Thyroid gland (tissue), 4 donors: ENCODE measurements around the gene ARHGEF4. TPM values are rescaled to one million over a fixed set of nuclear protein-coding genes. Genes with fewer than 3 reads are reported as not detected.

Source experiments
- DNase-seq, 2 donors: peaks; one replicate each; pipeline ENCODE4 v3.0.0-alpha.2; 2019
- H3K27ac ChIP-seq, 3 donors: fragments of 200-600 bp; sonication (generic); 1 replicate in 2 of 3; 2 replicates in 1 of 3; pipeline ENCODE4 v1.5.1; 2016 to 2019; ENCODE audit warnings: mild to moderate bottlenecking in 1 of 3, moderate library complexity in 1 of 3
- H3K27me3 ChIP-seq: fragments of 200-600 bp; sonication (generic); one replicate; pipeline ENCODE4 v1.5.1; 2019
- H3K36me3 ChIP-seq, 2 donors: fragments of 200-600 bp; sonication (generic); one replicate each; pipeline ENCODE4 v1.5.1; 2016 to 2019
- H3K4me1 ChIP-seq, 2 donors: fragments of 200-600 bp; sonication (generic); one replicate each; pipeline ENCODE4 v1.5.1; 2017 to 2019
- H3K4me3 ChIP-seq, 3 donors: fragments of 200-600 bp; sonication (generic); replicated peaks in 1 of 3; 1 replicate in 2 of 3; 2 replicates in 1 of 3; pipeline ENCODE4 v1.5.1; 2016; ENCODE audit warnings: mild to moderate bottlenecking in 1 of 3
- H3K9me3 ChIP-seq: fragments of 200-600 bp; sonication (generic); one replicate; pipeline ENCODE4 v1.5.1; 2017
- CTCF ChIP-seq, 6 experiments: fragments of 200-600 bp in 3 of 6; fragments of 450-650 bp in 3 of 6; sonication (generic) in 3 of 6; IDR thresholded peaks; one replicate each; pipeline ENCODE4 v1.5.1; 2016 to 2019; ENCODE audit warnings: antibody characterized with exemption in 6 of 6, mild to moderate bottlenecking in 2 of 6, inconsistent platforms in 1 of 6, moderate library complexity in 1 of 6
- POLR2A ChIP-seq, 2 donors: fragments of 450-650 bp; IDR thresholded peaks; one replicate each; pipeline ENCODE4 v1.6.1; 2017; ENCODE audit warnings: antibody characterized with exemption in 2 of 2, mild to moderate bottlenecking in 2 of 2, moderate library complexity in 1 of 2
- WGBS, 2 donors: methylation state at CpG; one replicate each; pipeline ENCODE4 v1.1.5; 2017; 5-methylcytosine and 5-hydroxymethylcytosine counted together
- intact Hi-C: fragments of 100-400 bp; cut with DNase I; formaldehyde crosslinking; loops from one replicate; pipeline ENCODE4 v1.15.1; 2023
- total RNA-seq, 4 donors: library from RNA; depleted of rRNA; stranded (reverse); fragments of >200 nt; gene quantifications; one replicate each; pipeline ENCODE4 v1.2.3, GENCODE V29; 2016

The ARHGEF4 gene
- total RNA-seq, 4 donors from 2014 or later = 15.6 to 24.3 (median 22.5) TPM

DNA sequence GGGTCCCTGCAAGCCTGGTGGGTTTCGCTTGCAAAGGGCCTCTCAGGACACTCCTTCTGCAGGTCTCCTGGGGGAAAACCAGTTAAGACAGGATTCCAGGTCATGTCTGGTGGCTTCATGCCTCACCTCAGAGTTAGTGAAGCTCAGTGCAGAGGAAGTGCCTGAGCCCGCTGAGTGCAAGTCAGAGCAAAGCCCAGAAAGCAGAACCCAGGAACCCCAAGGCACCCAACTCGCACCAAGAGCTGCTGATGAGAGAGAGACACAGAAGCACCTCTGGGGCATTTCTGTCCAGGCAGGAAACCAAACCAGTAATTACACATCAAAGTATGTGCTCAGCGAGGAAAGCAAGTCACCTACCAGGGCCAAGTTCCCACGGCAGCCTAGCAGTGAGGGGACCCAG is 78.4 kb downstream of the ARHGEF4 start:
- Histone ChIP-seq H3K27me3 (no peaks in the 10 kb centered on the region), H3K36me3 (no peaks in the 10 kb centered on the region), H3K9me3 (no peaks in the 10 kb centered on the region), H3K4me3 (no peak overlapping the region), H3K4me1 (peaks cover 18 to 19% of the 10 kb centered on the region in 2 donors), H3K27ac (no peak overlapping the region)
- DNase-seq = no peak
- no peak for TF ChIP-seq POLR2A (IDR thresholded peaks at IDR 0.05)
- no peak for TF ChIP-seq CTCF (IDR thresholded peaks at IDR 0.05)
- intact Hi-C loops = loop anchor here (5.0 kb wide), 1 partner anchor 118 kb away; no protein-coding TSS in a partner anchor
- 84 to 92% methylated on average over 4 of the region's 5 CpGs for WGBS, 2 donors

DNA sequence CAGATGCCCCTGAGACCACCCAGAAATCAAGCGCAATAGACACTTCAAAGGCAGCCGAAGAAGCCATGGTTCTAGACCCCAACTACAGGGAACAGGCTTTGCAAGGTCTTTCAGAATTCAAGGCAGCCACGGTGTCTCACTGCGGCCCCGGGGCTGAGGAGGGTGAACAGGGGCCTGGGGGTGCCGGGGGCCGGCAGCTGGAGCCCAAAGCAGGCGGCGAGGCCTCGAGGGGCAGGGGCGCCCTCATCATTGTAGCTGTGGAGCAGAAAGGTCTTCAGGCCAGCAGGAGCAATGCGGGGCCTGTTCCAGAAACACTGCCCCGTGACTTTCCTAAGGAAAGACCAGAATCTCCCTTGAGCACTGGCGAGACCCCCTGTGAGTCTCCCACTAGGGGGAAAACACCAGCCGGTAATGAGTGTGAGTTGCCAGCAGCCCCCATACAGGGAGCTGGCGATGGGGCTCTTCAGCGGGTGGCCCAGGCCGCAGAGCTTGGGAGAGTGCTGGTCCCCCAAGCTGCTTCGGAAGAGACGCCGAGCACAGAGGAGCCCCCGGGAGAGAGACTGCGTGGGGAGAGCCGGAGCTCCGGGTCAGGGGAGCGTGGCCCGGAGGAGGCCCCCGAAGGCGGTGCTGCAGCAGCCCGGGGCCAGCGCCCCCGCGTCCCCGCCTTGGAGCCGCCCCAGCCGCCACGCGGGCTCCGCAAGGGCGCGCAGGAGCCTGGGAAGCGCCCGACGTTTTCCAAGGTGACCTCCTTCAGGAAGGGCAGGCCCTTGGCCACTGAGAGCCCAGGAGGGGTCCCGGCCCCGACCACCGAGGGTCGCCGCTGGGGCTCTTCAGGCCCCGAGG is 79.1 kb downstream of the ARHGEF4 start:
- H3K36me3 ChIP-seq = no peaks in the 10 kb centered on the region
- no peaks in the 10 kb centered on the region for H3K27me3 ChIP-seq
- H3K4me3 ChIP-seq = no peak overlapping the region
- DNase-seq = no peak
- no peak overlapping the region for H3K27ac ChIP-seq
- peaks cover 18% of the 10 kb centered on the region in 2 donors for H3K4me1 ChIP-seq
- WGBS, 2 donors = 72 to 77% methylated on average over 20 to 31 of the region's 50 CpGs
- no peak for TF ChIP-seq CTCF (IDR thresholded peaks at IDR 0.05)
- no peak for TF ChIP-seq POLR2A (IDR thresholded peaks at IDR 0.05)
- intact Hi-C loops = loop anchor here (5.0 kb wide), 1 partner anchor 119 kb away; no protein-coding TSS in a partner anchor
- no peaks in the 10 kb centered on the region for H3K9me3 ChIP-seq

- intact Hi-C loops = loop anchor here (5.0 kb wide), 1 partner anchor 119 kb away; no protein-coding TSS in a partner anchor
- 41 to 55% methylated on average over 4 to 19 of the region's 19 CpGs for whole genome bisulfite sequencing, 2 donors
Observed at GRCh38 chr2:130916438-130916705, 79.7 kb downstream of the ARHGEF4 start.

DNA sequence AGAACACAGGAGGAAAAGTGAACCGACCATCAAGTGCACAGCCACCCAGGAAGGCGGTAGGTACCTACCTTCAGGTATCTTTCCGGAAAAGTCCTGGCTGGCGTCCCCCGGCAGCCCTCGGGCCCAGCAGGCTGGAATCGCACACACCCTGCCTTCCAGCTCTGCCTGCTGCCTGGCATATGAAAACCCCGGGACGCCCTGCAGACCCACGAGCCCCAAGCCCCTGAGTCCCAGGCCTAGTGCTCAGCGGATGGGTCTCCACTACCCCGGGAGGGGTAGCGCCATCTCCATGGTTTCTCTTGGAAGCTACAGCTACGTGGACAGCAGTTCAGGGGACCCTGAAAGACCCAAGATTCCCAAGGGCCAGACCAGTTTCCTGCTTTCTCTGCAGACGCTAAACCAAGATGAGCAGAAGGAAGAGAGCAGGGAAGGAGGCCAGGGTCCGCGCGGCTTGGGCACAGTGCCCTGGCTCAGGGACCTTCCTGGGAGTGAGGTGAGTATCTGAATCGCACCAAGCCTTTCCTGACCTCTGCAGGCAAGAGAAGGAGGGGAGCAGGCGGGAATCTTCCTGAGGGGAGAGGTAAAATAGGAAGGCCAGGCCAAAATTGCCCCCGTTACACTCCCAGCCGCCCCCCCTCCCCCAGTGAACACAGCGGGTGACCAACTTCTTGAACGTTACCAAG is 80.4 kb downstream of the ARHGEF4 start:
- TF ChIP-seq CTCF (IDR thresholded peaks at IDR 0.05) = no peak
- 84 to 88% methylated on average over 22 to 23 of the region's 24 CpGs for WGBS, 2 donors
- Histone ChIP-seq H3K27ac (no peak overlapping the region), H3K27me3 (no peaks in the 10 kb centered on the region), H3K4me3 (no peak overlapping the region), H3K9me3 (no peaks in the 10 kb centered on the region), H3K36me3 (no peaks in the 10 kb centered on the region), H3K4me1 (peaks cover 5% of the 10 kb centered on the region in 2 donors)
- DNase-seq = no peak
- intact Hi-C loops = loop anchor here (5.0 kb wide), 1 partner anchor 120 kb away; no protein-coding TSS in a partner anchor

More at GRCh38 chr2:130916438-130916705, 79.7 kb downstream of the ARHGEF4 start:
- no peak overlapping the region for H3K27ac ChIP-seq
- H3K9me3 ChIP-seq = no peaks in the 10 kb centered on the region
- no peak for DNase-seq
- peaks cover 12 to 13% of the 10 kb centered on the region in 2 donors for H3K4me1 ChIP-seq
- H3K36me3 ChIP-seq = no peaks in the 10 kb centered on the region
- no peaks in the 10 kb centered on the region for H3K27me3 ChIP-seq
- no peak overlapping the region for H3K4me3 ChIP-seq
- TF ChIP-seq CTCF (IDR thresholded peaks at IDR 0.05) (no peak), POLR2A (IDR thresholded peaks at IDR 0.05) (no peak)

- Histone ChIP-seq H3K36me3 (no peaks in the 10 kb centered on the region), H3K4me3 (no peak overlapping the region), H3K4me1 (no peaks in the 10 kb centered on the region), H3K9me3 (no peaks in the 10 kb centered on the region), H3K27ac (no peak overlapping the region), H3K27me3 (no peaks in the 10 kb centered on the region)
- TF ChIP-seq CTCF (IDR thresholded peaks at IDR 0.05) (no peak), POLR2A (IDR thresholded peaks at IDR 0.05) (no peak)
- intact Hi-C loops = loop anchor here (5.0 kb wide), 1 partner anchor 121 kb away; no protein-coding TSS in a partner anchor
- WGBS, 2 donors = 89 to 90% methylated on average over 19 to 21 of the region's 21 CpGs
- DNase-seq = no peak
Observed at GRCh38 chr2:130918393-130918792, 81.7 kb downstream of the ARHGEF4 start.
